Loucy (cell line): ENCODE results near the gene VRK2.

ENCODE experiments used
- H2AFZ ChIP-seq: fragments of 200-600 bp; sonication (generic); 2 replicates; pipeline ENCODE4 v1.6.0; 2016; ENCODE audit warnings: antibody characterized with exemption, mild to moderate bottlenecking, low read length, moderate library complexity
- H3F3A ChIP-seq: fragments of 200-600 bp; 2 replicates; pipeline ENCODE4 v1.6.0; 2016; ENCODE audit warnings: antibody characterized with exemption, low read depth, mild to moderate bottlenecking
- H3K27me3 ChIP-seq: fragments of 200-600 bp; sonication (generic); 2 replicates; pipeline ENCODE4 v1.6.1; 2014; ENCODE audit warnings: low read length, mild to moderate bottlenecking; ENCODE audit not compliant: insufficient read depth, poor library complexity, severe bottlenecking
- H3K36me3 ChIP-seq: fragments of 200-600 bp; sonication (generic); 2 replicates; pipeline ENCODE4 v1.6.1; 2016; ENCODE audit warnings: low read length; ENCODE audit not compliant: insufficient read depth
- H3K4me1 ChIP-seq: fragments of 200-600 bp; sonication (generic); 2 replicates; pipeline ENCODE4 v1.5.1; 2014; ENCODE audit warnings: low read length, mild to moderate bottlenecking; ENCODE audit not compliant: insufficient read depth, poor library complexity, severe bottlenecking
- H3K4me2 ChIP-seq: fragments of 200-600 bp; sonication (generic); 2 replicates; pipeline ENCODE4 v1.6.0; 2014; ENCODE audit warnings: antibody characterized with exemption, low read length, low read depth, mild to moderate bottlenecking; ENCODE audit not compliant: poor library complexity, severe bottlenecking
- H3K4me3 ChIP-seq: fragments of 200-600 bp; sonication (generic); 2 replicates; pipeline ENCODE4 v1.5.1; 2014; ENCODE audit warnings: low read length, mild to moderate bottlenecking, mixed read lengths; ENCODE audit not compliant: poor library complexity, severe bottlenecking
- H3K79me2 ChIP-seq: fragments of 200-600 bp; sonication (generic); 2 replicates; pipeline ENCODE4 v1.6.1; 2014; ENCODE audit warnings: low read length; ENCODE audit not compliant: insufficient read depth
- H3K9ac ChIP-seq: fragments of 200-600 bp; sonication (generic); 2 replicates; pipeline ENCODE4 v1.6.0; 2014; ENCODE audit warnings: mild to moderate bottlenecking, low read depth, low read length, moderate library complexity; ENCODE audit not compliant: poor library complexity, severe bottlenecking
- H3K9me2 ChIP-seq: fragments of 200-600 bp; sonication (generic); replicated peaks from 2 replicates; pipeline ENCODE4 v1.6.1; 2016; ENCODE audit warnings: low read depth, low read length, mixed read lengths
- H3K9me3 ChIP-seq: fragments of 200-600 bp; sonication (generic); 2 replicates; pipeline ENCODE4 v1.6.1; 2014; ENCODE audit warnings: mild to moderate bottlenecking, antibody characterized with exemption, low read length, low read depth; ENCODE audit not compliant: insufficient read depth
- H4K20me1 ChIP-seq: fragments of 200-600 bp; sonication (generic); 2 replicates; pipeline ENCODE4 v1.6.0; 2014; ENCODE audit warnings: antibody characterized with exemption, low read length, mild to moderate bottlenecking; ENCODE audit not compliant: insufficient read depth, poor library complexity, severe bottlenecking
- CTCF ChIP-seq: fragments of 200-600 bp; sonication (generic); conservative IDR thresholded peaks from 2 replicates; pipeline ENCODE4 v1.5.1; 2014; ENCODE audit warnings: mild to moderate bottlenecking, antibody characterized with exemption, low read length
- EZH2phosphoT487 ChIP-seq: fragments of 200-600 bp; IDR thresholded peaks from 2 replicates; pipeline ENCODE4 v1.6.1; 2018; ENCODE audit warnings: antibody characterized with exemption, mild to moderate bottlenecking, moderate library complexity, borderline replicate concordance

The VRK2 gene

GRCh38 chr2:58195662-58196061, 149.1 kb downstream of the VRK2 start:
- Histone ChIP-seq H3K27me3 (no peaks in the 10 kb centered on the region), H3K4me1 (no peaks in the 10 kb centered on the region)

GRCh38 chr2:58197894-58198293, 151.3 kb downstream of the VRK2 start:
- no peaks in the 10 kb centered on the region for H3K9me2 ChIP-seq
- H4K20me1 ChIP-seq = no peaks in the 10 kb centered on the region
- no peak overlapping the region for H3K4me2 ChIP-seq
- no peak overlapping the region for H3K9ac ChIP-seq
- no peaks in the 10 kb centered on the region for H3F3A ChIP-seq
- no peaks in the 10 kb centered on the region for H3K9me3 ChIP-seq
- no peak overlapping the region for H3K4me3 ChIP-seq
- no peaks in the 10 kb centered on the region for H3K79me2 ChIP-seq
- H3K4me1 ChIP-seq = no peaks in the 10 kb centered on the region
- peaks cover 12% of the 10 kb centered on the region for H3K36me3 ChIP-seq
- no peak overlapping the region for H2AFZ ChIP-seq
- TF ChIP-seq EZH2phosphoT487 (no peak), CTCF (no peak)
- no peaks in the 10 kb centered on the region for H3K27me3 ChIP-seq

More at GRCh38 chr2:58195662-58196061, 149.1 kb downstream of the VRK2 start:
- Histone ChIP-seq H3K9me2 (no peaks in the 10 kb centered on the region), H3K36me3 (peaks cover 9% of the 10 kb centered on the region; the same call in 1 of the 2 replicates), H3K9ac (no peak overlapping the region), H2AFZ (no peak overlapping the region), H3K4me2 (no peak overlapping the region), H3K9me3 (no peaks in the 10 kb centered on the region), H4K20me1 (no peaks in the 10 kb centered on the region), H3F3A (no peaks in the 10 kb centered on the region), H3K79me2 (no peaks in the 10 kb centered on the region), H3K4me3 (no peak overlapping the region)
- TF ChIP-seq CTCF (no peak), EZH2phosphoT487 (no peak)

DNA sequence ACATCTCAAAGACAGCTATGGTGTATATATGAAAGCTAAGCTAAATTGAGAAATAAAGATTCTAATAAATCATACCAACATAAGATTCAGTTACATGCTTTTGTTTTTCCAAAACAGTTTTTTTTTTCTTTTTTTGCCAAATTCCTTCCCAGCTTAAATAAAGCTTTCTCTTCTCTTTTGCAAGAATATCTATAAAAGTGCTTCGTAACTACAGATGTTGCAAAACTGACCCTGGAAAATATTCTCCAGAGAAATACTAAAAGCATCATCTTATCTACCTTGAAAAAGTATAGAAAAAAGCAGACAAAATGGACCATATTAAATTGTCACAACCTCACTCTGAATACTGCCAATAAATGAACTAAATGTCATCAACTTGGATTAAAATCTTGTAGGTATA, 155.8 kb downstream of the VRK2 start:
- Histone ChIP-seq H3K9ac (no peak overlapping the region), H3K27me3 (no peaks in the 10 kb centered on the region), H3K4me1 (no peaks in the 10 kb centered on the region), H2AFZ (no peak overlapping the region), H3K79me2 (no peaks in the 10 kb centered on the region), H3K4me2 (no peak overlapping the region), H3F3A (no peaks in the 10 kb centered on the region), H4K20me1 (no peaks in the 10 kb centered on the region), H3K4me3 (no peak overlapping the region), H3K9me3 (no peaks in the 10 kb centered on the region), H3K9me2 (no peaks in the 10 kb centered on the region), H3K36me3 (peaks cover 22% of the 10 kb centered on the region)
- TF ChIP-seq EZH2phosphoT487 (no peak), CTCF (no peak)
